ENCODE data around the gene SPATA32.

GRCh38 chr17:45311401-45311759 lies 49.5 kb upstream of the SPATA32 start:
- TF ChIP-seq CTCF (IDR thresholded peaks at IDR 0.05) (no peak), POLR2A (IDR thresholded peaks at IDR 0.05) (no peak)

All from ovary (tissue), 3 donors.